HG02884 (cell line): ENCODE results near the gene PRKCQ.
"Not testable (repeated sequence)": the region's sequence is repeated elsewhere in the genome, so short reads cannot be mapped to it uniquely, and the experiment has no call there.

Experiments used
- ATAC-seq: cut with Tn5 transposase; IDR thresholded peaks from one replicate; pipeline ENCODE4 v1.9.1; 2021; ENCODE audit warnings: mild to moderate bottlenecking, moderate library complexity; ENCODE audit not compliant: unreplicated experiment

Gene PRKCQ

DNA sequence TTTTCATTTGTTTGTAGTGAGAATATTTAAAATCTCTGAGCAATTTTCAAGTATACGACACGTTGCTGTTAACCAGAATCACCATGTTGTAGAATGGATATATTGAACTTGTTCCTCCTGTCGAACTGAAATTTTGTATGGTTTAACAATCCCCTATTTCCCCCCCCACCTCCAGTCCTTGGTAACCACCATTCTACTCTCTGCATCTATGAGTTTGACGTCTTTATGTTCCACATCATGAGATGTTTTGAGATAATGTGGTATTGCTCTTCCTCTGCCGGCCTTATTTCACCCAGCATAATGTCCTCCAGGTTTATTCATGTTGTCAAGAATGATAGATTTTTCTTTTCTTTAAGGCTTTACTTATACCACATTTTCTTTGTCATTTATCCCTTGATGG lies 17.4 kb upstream of the PRKCQ start:
- ATAC-seq: no peak

DNA sequence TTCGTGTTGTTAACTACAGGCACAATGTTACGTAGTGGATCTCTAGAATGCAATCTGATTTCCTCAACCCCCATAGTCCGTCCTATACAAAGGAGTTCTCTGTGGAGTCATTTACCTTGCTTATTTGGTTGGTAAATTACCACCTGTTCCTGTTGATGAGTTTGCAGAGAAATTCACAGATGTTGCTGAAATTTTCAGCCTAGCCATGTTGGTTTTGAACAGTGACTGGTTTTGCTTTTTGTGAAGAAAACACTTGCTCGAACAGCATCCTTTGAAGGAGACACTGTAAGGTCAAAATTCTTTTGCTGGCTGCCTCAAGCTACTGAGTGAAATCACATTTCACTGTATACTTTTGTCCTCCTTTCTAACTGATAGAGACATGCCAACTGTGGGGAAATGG lies 15.4 kb upstream of the PRKCQ start:
- ATAC-seq: no peak

DNA sequence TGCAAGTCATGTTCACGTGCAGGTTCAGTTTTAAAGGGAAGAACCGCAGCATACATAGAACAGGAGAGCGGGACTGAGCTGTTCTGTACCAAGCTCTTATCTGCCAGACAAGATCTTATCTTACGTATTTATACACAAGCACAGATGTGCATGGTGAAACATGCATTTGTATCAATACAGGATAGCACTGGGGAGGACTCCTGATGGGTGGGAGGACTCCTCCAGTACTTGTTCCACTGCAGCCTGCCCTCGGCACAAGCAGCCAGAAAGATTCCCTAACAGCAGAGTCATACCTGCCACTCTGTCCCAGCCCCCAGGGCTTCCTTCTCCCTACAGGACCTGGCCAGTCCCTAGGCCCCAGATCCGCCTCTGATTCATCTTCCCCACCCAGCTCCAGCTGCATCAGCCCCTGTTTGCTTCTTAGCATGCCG lies 13.2 kb upstream of the PRKCQ start:
- no peak for ATAC-seq

DNA sequence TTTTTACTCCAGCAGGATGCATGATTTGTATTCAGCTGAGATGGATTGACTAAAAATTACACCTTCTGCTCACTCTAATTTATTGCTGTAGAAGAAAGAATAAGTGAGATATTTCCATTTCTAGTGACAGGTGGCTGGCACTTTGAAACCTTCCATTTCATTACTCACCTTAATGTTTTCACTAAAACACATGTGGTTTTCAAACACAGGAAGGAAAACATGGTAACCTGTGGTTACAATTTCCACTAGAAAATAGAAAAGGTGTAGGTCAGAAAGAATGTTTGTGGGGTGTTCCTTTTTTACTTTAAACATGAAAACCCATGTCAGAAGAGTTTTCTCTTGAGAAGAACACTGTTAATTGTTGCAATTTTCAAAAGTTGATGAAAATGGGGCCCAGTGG lies 12.0 kb upstream of the PRKCQ start:
- ATAC-seq: no peak

DNA sequence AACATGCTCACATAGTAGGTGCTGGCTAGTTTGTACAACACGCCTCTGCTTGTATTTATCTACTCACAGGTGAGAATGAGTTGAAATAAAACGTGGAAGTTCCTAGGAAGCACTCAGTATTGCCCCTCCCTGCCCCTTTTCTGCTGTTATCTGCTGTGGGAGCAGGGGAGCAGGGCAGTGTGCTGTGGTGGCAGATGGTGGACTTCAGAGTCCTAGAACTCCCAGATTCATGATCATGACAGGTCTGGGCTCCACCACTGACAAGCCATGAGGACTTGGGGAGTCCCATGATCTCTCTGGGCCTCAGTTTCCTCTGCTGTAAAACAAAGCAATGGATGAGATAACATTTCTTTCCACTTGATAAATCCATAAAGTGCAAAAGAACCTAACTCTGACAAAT lies 11.6 kb upstream of the PRKCQ start:
- ATAC-seq: no peak

DNA sequence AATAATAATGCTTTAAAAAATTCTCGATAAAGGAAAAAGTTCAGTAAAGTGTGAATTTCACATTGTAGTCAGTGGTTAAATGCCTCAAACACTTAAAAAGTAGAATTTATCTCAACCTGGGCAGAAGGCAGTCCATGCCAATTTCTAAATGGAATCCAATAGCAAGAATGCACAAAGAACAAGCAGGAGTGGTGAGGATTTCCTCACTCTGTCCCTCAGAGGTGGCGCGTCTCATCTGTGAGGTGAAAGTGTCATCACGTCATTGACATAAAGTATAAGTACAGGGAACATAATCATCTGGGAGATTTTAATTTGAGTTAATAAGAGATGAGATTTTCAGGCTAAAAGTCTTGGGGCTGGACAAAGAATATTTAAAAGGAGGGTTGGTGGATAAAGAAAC lies 10.0 kb upstream of the PRKCQ start:
- ATAC-seq: no peak

DNA sequence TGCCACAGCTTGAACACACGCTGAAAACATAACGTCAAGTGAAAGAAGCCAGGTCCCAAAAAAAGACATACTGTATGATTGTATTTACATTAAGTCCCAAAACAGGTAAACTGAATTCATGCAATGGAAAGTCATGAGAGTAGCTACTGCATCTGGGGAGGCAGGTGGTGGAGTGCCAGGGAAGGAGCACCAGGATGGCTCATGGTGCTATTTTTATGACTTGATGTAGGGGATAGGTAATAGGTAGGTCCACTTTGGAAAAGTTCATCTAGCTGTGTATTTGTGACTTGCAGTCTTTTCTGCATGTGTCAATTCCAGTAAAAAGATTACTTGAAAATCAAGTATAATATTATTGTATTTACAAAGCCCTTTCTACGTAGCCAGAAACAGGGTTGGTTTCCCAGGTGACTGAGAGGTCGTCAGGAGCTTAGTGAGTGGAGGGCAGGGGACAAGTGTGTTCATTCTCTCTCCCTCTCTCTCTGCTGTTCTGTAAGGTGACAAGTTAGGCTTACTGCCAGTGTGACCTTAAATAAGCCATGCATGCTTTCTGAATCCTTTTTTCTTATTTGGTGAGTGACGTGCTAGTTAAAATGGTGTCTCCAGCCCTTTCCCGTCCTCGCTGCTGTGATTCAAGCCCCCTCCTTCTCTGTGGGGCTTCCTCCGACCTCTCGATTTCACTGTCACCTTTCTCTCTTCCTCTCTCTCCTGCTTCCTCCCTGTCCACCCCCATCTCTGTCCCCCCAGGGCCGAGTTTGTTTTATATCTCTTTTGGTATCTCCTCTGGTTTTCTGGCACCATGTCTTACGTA lies 9.4 kb upstream of the PRKCQ start:
- ATAC-seq: no peak

DNA sequence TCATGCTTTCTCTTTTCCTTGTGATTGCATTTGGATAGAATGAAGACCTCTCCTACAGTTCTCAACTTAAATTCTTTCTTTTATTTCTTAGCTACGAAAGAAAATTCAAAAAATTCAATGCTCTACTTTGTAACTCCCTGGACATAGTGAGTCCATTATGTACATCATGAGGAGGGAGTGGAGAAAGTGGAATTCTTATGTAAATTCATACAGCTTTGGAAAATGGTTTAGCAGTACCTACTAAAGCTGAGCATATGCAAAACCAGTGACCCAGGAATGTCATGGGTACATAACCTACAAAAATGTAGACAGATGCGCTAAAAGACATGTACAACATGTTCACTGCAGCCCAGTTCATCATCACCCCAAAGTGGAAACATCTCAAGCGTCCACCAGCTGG lies 8.8 kb upstream of the PRKCQ start:
- no peak for ATAC-seq

DNA sequence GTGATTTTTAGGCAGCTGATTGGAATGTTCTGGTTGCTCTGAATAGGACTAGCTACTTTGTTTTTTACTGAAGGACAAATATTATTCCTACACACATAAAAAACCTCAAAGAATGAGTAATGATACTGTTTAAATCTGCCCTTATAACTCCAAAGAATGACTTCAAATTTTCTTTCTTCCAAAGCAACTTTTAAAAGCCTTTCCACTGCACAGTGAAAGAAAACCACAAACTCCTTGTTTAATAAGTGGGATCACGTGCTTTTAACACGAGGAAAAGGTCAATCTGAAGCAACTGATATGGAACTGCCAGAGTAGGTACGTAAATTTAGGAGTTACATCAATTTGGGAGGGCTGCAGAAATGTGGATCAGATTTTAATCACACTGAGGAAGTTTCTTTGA lies 8.0 kb upstream of the PRKCQ start:
- no peak for ATAC-seq

DNA sequence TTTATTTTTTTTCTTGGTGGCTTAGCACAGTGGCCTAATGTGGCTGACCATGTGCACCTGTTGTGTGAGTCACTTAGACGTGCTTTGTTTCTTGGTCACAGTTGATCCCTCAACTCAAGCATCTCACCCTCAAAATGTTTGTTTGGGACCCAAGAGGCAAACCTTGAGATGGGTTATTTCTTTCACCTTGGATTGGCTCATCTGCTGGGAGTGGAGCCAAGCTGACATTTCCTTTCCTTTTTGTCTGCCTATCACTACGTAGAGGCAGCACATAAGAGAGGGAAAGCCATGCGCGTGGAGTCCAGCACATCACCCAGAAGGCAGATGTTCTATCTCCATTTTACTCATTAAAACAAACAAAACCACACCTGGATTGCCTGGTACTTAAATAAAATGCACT lies 6.4 kb upstream of the PRKCQ start:
- no peak for ATAC-seq

DNA sequence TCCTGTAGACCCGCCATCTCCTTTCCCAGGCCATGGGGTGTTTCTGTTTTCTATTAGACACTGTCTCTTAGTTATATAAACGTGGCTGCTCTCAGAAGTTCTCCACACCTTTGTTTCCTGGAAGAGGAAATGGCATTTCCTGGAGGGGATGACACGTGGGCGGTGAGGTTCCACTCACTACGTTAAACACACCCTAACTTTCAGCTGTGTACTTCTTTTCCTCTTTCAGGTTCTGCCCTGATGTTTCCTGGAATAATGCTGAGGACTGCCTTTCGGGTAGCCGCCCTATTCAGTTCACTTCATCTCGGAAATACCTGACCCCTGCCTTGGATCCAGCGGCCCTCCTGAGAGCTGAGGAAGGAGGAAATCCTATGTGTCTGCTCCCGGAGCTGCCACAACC lies 3.4 kb upstream of the PRKCQ start:
- no peak for ATAC-seq

DNA sequence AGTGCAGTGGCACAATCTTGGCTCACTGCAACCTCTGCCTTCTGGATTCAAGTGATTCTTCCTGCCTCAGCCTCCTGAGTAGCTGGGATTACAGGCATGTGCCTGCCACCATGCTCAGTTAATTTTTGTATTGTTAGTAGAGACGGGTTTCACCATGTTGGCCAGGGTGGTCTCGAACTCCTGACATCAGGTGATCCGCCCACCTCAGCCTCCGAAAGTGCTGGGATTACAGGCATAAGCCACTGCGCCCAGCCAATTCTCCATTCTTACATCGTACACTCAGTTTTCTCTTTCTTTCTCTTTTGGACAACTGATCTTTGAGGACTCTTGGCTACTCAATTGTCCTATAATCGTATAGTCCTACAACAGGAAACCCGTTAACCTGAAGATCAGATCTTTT lies 2.8 kb upstream of the PRKCQ start:
- not testable (repeated sequence) for ATAC-seq

DNA sequence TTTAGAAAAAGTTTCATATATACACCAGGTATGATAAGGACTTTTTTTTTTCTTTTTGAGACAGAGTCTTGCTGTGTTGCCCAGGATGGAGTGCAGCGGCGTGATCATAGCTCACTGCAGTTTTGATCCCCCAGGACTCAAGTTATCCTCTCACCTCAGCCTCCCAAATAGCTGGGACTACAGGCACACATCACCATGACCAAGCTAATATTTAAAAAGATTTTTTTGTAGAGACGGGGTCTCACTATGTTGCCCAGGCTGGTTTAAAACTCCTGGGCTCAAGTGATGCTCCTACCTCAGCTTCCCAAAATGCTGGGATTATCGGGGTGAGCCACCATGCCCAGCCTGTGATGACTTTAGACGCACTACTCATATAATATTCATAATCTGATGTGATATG lies 2.2 kb upstream of the PRKCQ start:
- ATAC-seq: no peak

DNA sequence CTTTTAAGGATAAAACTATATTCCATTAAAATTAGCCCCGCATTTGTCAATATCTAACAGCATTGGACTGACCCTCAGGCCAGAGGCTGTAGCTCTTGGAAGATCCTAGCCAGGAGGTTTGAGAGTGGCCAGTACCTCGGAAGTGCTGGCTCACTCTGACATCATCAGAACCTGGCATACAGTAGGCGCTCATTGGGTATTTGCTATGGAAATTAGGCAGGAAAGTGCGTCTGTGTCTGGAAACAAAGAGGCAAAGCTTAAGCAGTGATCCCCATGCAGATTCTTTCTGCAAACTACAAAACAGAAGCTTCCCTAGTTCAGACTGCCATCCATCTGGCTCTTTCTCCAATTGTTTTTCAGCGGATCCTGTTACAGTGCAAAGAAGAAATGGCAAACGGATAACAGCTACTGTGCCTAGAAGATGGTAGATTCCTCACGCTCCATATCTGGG lies 1.7 kb upstream of the PRKCQ start:
- ATAC-seq: no peak

DNA sequence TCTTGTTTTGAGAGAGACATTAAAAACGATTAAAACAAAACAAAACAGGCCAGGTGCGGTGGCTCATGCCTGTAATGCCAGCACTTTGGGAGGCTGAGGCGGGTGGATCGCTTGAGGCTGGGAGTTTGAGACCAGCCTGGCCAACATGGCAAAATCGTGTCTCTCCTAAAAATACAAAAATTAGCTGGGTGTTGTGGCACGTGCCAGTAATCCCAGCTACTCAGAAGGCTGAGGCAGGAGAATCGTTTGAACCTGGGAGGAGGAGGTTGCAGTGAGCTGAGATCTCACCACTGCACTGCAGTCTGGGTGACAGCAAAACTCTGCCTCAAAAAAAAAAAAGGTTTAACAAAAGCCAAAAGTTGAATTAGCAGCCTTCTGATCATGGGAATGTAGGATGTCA lies 1.1 kb upstream of the PRKCQ start:
- ATAC-seq: not testable (repeated sequence)

DNA sequence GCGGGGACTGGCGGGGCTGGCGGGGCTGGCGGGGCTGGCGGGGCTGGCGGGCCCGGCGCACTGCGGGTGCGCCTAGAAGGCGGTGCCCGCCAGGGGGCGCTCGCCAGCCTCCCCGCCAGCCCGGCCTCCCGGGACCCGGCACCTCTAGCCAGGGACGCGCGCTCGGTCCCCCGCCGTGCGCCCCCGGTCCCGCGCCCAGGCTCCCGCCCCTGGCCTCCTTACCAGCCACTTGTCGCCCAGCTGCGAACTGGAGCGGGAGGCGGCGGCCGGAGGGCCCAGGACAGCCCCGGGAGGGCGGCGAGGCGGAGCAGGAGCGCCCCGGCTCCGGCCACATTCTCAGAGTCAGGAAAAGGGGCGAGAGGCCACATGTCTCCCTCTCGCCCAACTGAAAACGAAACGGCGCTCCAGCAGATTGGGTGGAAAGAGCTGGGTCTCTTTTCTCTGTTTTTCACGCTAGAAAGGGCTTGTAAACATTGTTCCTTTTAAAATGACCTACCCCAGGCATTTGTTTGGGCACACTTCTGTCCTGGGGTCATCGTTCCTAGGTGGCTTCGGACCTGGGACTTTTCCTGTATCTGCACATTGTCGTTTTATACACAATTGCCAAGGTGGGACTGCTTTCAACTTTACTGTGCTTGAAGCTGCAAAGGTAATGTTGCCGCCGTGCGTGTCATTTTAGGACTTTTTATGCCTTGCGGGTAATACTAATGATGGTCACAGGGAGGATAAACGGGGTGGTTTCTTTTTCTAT lies 378 bp upstream of the PRKCQ start:
- ATAC-seq: peak; percentile 94

DNA sequence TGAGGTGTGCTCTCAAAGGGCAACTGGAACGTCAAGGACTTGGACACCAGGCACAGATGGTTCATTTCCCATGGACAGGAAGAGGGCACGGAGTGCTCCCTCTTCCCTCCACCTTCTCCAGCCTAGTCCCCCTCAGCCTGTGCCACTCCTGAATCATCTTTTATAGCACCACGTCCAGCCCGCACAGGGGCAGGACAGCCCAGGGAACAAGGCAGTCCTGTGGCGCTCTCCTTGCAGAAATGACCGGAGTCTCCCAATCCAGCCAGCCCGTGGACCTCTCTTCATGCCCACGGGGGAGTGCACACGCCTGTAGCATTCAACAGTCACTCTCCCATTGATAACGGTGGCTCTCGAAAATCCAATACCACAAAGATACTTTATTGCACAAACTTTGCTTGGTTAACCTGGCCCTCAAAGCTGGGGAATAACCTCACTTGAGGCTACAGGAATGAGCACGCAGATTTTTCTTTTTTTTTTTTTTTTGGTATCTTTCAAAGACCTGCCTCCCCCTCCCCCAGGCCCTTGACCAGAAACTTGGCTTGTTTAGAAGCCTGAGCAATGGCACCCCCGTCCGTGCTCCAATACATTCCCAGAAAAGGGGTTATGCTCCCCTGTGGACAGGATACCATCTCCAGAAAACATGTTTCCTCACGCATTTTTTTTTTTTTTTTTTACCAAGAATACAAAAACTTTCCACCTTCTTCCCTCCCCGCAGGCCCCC lies 733 bp downstream of the PRKCQ start:
- ATAC-seq: no peak

DNA sequence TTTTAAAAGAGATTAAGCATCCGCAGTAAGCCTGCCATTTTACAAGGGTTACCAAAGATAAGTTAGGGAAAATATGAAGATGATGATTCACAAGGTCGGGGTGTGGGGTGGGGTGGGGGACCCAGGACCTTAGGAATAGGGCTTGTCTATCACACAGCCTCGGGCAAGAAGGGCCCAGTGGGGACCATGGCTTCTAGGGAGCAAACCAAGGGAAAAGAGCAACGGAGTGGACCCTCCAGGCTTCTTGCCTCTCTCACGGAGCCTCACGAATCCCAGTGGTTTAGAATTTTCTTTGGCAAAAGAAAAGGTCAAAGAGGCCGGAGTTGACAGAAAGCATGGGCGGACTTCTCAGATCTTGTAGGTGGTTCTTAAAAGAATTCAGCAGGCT lies 1.3 kb downstream of the PRKCQ start:
- ATAC-seq: no peak

DNA sequence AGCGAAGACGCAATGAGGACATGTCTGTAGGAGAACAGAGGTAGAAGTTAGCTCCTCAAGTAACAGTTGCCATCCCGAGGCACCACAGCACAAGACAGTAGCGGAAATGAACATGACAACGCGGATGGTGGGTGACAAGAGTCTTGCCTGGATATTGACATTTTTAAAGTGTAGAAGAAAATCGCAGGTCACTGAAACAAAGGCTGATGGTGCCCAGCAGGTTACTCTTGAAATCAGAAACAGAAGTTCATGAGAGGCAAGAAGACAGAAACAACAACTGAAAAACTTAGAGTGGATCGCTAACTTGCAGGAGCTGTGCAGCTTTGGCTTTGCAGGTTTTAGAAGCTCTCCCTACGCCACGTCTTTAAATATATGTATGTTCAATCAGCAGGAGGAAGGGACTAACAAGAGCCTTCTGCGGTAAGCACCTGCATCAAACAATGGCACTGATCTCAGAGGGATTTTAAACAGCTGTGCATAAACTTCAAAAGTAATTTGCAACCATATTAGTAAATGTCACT lies 1.8 kb downstream of the PRKCQ start:
- no peak for ATAC-seq

DNA sequence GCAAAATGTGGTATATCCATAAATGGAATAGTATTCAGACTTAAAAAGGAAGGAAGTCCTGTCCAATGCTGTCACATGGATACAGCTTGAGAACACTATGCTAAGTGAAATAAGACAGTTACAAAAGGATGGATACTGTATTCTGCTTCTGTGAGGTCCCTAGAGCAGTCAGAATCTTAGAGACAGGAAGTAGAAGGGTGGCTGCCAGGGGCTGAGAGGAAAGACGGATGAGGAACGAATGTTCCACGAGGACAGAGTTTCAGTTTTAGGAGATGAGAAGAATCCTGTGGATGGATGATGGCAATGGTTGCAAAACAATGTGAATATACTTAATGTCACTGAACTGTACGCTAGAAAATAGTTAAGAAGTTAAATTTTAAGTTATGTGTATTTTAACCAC lies 3.8 kb downstream of the PRKCQ start:
- no peak for ATAC-seq

DNA sequence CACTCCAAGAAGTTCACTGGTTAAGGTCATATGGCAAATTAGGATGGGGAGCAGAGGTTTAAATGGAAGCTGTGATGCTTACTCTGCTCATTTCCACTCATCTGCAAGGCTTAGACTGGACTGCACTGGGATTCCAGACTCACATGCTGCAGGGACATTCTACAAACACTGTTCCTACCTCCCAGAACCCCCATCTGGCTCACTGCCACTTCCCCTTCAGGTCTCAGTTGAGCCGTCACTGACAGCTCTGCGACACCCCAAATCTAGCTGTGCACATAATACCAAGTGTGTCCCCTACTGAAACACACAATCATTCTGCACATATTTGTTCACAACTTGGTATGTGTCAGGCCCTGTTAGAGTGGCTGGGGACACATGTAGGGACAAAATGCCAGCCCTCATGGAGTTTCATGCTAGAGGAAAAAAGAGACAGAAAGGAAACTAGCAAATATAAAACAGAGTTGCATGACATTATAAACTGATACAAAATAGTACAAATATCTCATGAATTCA lies 5.4 kb downstream of the PRKCQ start:
- ATAC-seq: no peak
